Dendritic cell treated with granulocyte-macrophage colony-stimulating factor and Interleukin-4, amounts not matched to agents 40 ng/mL and 50 ng/mL, for 4 days (primary cell): ENCODE results near the gene SFPQ.

Experiments used
- H3K27ac Mint-ChIP-seq: one replicate; pipeline ENCODE4 v1.8.0; 2022; ENCODE audit warnings: mild to moderate bottlenecking, mixed read lengths
- H3K27me3 Mint-ChIP-seq: one replicate; pipeline ENCODE4 v1.8.0; 2022; ENCODE audit warnings: mild to moderate bottlenecking, mixed read lengths
- H3K36me3 Mint-ChIP-seq: one replicate; pipeline ENCODE4 v1.8.0; 2022; ENCODE audit warnings: low read depth, mixed read lengths
- H3K4me1 Mint-ChIP-seq: one replicate; pipeline ENCODE4 v1.8.0; 2022; ENCODE audit warnings: low read depth, mixed read lengths
- H3K4me3 Mint-ChIP-seq: one replicate; pipeline ENCODE4 v1.8.0; 2022; ENCODE audit warnings: mild to moderate bottlenecking, moderate library complexity, mixed read lengths
- H3K9me3 Mint-ChIP-seq: one replicate; pipeline ENCODE4 v1.8.0; 2022; ENCODE audit warnings: mixed read lengths
- intact Hi-C: fragments of 100-400 bp; cut with micrococcal nuclease; formaldehyde crosslinking; loops from one replicate; pipeline ENCODE4 v1.15.0; 2022

The SFPQ gene

GRCh38 chr1:35201631-35202030 lies 8.7 kb upstream of the SFPQ start:
- no peaks in the 10 kb centered on the region for H3K36me3 Mint-ChIP-seq
- H3K27me3 Mint-ChIP-seq, result no peaks in the 10 kb centered on the region
- no peak overlapping the region for H3K4me3 Mint-ChIP-seq
- H3K4me1 Mint-ChIP-seq, result no peaks in the 10 kb centered on the region
- H3K27ac Mint-ChIP-seq, result no peak overlapping the region
- intact Hi-C loops, result loop anchor here (1.0 to 10.0 kb wide), 2 partner anchors 97 to 573 kb away; no protein-coding TSS in a partner anchor
- H3K9me3 Mint-ChIP-seq, result no peaks in the 10 kb centered on the region

DNA sequence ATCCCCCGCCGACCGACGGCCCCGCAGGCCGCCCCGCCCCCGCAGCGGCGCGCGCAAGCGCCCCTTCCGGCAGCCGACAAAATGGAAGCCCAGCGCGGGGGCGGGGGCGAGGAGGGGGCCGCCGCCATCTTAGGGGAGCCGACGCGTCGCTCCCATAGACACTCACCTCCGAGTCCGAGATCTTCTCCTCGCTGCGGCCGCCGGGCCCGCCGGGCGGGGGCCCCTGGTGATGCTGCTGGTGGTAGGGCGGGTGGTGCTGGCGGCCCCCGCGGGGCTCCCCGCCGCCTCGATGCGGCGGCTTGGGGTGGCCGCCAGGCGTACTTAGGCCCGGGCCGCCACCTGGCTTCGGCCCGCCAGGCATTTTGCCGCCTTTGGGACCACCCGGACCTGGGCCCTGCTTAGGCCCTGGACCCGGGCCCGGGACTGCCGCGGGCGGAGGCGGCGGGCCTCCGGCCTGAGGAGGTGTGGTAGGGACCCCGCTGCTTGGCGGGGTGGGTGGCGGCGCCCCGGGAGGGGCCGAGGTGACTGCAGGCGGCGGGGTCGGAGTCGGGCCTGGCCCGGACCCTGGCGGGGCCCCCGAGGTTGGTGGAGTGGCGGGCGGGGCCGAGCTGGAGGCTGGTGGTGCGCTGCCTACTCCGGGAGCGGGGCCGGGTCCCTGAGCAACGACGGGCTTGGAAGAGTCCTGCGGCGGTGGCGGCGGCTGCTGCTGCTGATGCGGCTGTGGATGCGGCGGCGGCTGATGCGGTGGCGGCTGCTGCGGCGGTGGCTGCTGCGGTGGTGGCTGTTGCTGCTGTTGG lies 691 bp downstream of the SFPQ start:
- Mint-ChIP-seq H3K36me3 (peaks cover 58% of the 10 kb centered on the region), H3K4me1 (peaks cover 54% of the 10 kb centered on the region), H3K27me3 (no peaks in the 10 kb centered on the region), H3K9me3 (no peaks in the 10 kb centered on the region), H3K27ac (peak overlapping the region; percentile 99), H3K4me3 (peak overlapping the region; percentile 93)
- intact Hi-C loops, result loop anchor here (2.0 kb wide), 2 partner anchors 77 to 161 kb away; partner anchors contain the start of genes ZMYM4 and ZMYM6

DNA sequence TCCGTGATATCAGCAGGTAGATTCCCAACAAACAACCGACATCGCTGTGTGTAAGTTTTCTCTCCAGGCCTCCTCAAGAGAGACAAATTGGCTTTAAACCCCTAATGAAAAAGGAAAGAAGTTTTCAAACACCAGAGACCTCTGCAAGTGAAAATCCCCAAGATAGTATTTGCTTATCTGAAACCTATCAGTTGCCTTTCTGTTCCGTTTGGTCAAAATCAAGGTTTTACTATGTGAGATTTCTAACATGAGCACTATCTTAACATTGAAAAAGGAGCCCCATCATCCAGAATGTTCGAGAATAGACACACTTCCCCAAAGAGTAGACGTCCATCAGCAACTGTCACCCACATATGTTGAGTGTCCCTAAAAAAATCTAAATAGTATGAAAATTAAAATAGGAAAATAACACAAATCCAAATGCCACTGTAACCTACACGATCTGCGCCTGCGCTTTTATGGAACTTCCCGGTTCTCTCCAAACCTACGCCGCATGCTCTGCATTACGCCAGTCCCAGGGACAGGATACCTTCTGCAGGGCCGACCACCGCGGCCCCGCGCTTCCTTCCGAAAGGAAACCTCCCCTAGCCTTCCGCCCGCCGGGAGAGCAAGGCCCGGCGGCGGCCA lies 1.4 kb downstream of the SFPQ start:
- Mint-ChIP-seq H3K36me3 (peaks cover 65% of the 10 kb centered on the region), H3K27me3 (no peaks in the 10 kb centered on the region), H3K9me3 (no peaks in the 10 kb centered on the region), H3K27ac (peak overlapping the region; percentile 99), H3K4me3 (peak overlapping the region; percentile 93), H3K4me1 (peaks cover 60% of the 10 kb centered on the region)
- intact Hi-C loops, result loop anchor here (2.0 kb wide), 2 partner anchors 77 to 161 kb away; partner anchors contain the start of genes ZMYM4 and ZMYM6

DNA sequence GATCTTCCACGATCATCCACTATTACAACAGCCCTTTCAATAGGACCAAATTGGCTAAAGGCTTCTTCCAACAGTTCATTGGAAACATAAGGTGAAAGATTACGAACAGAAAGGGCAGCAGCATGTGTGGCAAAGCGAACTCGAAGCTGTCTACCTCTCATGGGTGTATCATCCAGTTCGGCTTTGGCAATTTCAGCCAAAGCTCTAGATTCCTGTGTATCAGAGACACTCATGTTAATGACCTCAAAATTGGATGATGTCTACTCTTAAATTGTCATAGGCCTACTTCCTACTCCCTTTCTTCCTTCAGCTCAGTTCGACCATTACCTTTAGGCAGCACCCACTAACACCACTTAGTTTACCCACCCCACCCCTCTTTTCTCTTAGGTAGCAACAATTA lies 2.2 kb downstream of the SFPQ start:
- Mint-ChIP-seq H3K27me3 (no peaks in the 10 kb centered on the region), H3K27ac (peak overlapping the region; percentile 99), H3K4me3 (peak overlapping the region; percentile 93), H3K4me1 (peaks cover 68% of the 10 kb centered on the region), H3K9me3 (no peaks in the 10 kb centered on the region), H3K36me3 (peaks cover 73% of the 10 kb centered on the region)
- intact Hi-C loops, result no loop called here

DNA sequence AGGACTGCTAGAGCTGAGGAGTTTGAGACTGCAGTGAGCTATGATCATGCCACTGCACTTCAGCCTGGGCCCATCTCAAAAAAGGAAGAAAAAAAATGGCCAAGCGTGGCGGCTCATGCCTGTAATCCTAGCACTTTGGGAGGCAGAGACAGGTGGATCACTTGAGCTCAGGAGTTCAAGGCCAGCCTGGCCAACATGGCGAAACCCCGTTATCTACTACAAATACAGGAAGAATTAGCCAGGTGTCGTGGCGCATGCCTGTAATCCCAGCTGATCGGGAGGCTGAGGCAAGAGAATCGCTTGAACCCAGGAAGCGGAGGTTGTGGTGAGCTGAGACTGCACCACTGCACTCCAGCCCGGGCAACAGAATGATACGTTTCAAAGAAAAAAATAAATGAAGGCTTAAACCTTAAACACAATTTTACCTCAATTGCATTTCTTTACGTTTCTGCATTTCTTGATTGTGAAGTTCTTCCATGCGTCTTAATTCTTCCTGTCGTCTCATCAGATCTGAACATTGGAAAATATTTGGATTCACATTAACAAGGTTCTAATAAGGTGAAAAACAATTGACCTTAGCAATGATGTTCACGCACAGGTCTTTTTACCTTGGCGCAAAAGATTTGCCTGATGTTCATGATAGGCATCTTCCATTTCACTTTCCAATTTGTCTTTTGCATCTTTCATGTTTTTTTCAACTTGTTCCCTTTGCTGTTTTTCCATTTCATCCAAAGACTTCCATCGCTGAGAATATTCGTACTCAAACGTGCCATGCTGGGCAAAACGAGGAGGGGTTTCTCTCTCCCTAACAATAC lies 4.2 kb downstream of the SFPQ start:
- H3K36me3 Mint-ChIP-seq, result peaks cover 93% of the 10 kb centered on the region
- intact Hi-C loops, result no loop called here
- H3K9me3 Mint-ChIP-seq, result no peaks in the 10 kb centered on the region
- H3K27me3 Mint-ChIP-seq, result no peaks in the 10 kb centered on the region
- H3K4me3 Mint-ChIP-seq, result no peak overlapping the region
- H3K27ac Mint-ChIP-seq, result no peak overlapping the region
- peaks cover 71% of the 10 kb centered on the region for H3K4me1 Mint-ChIP-seq

DNA sequence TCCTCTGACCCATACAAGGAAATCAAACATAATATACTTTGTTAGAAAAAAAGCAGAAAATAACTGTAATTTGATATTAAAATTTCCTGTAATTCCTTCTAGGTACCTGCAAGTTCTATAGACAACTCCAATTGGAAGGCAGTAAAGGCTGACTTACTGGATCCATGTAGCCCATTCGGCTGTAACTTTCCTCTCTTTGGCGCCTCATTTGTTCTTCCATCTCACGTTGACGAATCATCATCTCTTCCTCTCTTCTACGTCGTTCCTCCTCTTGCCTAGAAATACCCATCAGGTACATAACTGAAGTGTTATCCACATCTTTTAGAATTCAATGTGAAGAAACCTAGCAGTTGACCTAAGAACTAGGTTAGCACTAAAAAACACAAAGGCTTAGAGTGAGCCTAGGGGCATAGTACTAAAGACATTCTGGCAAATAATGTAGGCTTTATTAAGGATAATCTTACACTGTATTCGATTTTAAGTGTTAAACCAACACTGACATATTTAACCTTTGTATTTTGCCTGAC lies 5.1 kb downstream of the SFPQ start:
- no peak overlapping the region for H3K27ac Mint-ChIP-seq

DNA sequence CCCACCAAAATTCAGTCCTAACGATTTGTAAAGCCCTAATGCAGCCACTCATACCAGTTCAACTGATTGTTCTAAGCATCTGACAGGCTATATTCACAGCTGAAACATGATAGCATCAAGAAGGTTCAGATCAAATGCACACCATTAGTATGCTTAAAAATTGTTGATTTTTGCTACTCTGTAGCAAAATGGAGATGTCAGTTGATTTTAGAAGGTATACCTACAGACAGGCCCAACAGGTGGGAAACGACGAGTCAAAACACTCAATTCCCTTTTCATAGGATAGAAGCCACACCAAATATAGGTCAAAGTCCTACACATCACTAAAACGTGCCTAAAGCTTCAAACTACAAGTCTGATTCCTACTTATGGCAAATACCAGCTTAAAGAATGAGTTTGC lies 6.7 kb downstream of the SFPQ start:
- Mint-ChIP-seq H3K27ac (no peak overlapping the region), H3K27me3 (no peaks in the 10 kb centered on the region), H3K4me3 (no peak overlapping the region), H3K4me1 (peaks cover 77% of the 10 kb centered on the region), H3K36me3 (peaks cover 100% of the 10 kb centered on the region), H3K9me3 (no peaks in the 10 kb centered on the region)
- intact Hi-C loops, result no loop called here

More for the DNA sequence above, 5.1 kb downstream of the SFPQ start:
- Mint-ChIP-seq H3K27me3 (no peaks in the 10 kb centered on the region), H3K9me3 (no peaks in the 10 kb centered on the region), H3K4me3 (no peak overlapping the region), H3K36me3 (peaks cover 100% of the 10 kb centered on the region), H3K4me1 (peaks cover 72% of the 10 kb centered on the region)
- intact Hi-C loops, result no loop called here

DNA sequence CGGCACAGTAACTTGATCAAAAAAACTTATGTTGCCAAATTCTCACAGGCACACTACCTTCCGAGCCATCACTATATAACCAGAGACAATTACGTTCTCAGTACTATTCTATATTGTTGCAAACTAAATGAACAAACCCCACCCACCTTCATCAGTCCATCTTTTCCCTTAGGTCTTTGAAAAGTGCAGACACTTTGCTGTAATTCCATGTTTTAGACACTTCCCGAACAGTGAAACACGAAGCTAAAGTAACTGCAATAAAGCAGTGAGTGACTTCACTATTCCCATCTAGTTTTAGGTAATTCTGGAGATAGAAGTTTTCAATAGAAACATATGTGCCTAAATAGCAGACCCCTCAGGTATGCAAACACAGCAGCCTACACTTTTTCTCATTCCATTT lies 7.7 kb downstream of the SFPQ start:
- Mint-ChIP-seq H3K9me3 (no peaks in the 10 kb centered on the region), H3K27ac (no peak overlapping the region), H3K36me3 (peaks cover 100% of the 10 kb centered on the region), H3K27me3 (no peaks in the 10 kb centered on the region), H3K4me1 (peaks cover 68% of the 10 kb centered on the region), H3K4me3 (no peak overlapping the region)
- intact Hi-C loops, result no loop called here

DNA sequence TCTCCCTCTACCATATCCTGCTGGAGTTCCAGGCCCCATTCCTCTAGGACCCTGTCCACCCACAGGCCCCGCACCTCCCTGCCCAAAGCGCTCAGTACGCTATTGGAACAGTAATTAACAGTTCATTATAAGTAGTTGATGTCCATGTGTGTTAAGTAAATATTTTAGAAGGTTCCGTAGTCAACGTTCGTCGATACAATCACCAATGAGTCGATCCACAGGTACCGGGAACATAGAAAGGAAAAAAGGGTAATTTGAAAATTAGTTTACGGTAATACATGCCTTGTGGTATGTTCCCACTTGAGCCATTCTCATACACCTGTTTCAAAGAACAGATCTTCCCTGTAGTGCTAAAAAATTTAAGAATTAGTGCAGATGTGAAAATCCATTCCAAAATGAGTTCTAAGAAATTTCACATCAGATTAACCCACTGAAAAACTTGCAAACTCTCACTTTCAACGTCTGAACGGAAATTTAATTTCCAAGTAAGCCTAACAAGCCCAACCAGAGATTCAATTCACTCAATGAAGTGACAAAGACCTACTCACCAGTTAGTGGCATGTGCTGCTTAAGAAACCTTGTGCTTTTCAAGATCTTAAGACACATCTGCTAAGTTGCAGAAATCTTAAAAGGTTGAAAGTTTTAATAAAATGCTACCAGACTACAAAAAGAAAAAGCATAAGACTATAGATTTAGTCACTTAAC lies 8.3 kb downstream of the SFPQ start:
- Mint-ChIP-seq H3K9me3 (no peaks in the 10 kb centered on the region), H3K4me1 (peaks cover 64% of the 10 kb centered on the region), H3K36me3 (peaks cover 100% of the 10 kb centered on the region), H3K4me3 (no peak overlapping the region), H3K27ac (no peak overlapping the region), H3K27me3 (no peaks in the 10 kb centered on the region)
- intact Hi-C loops, result no loop called here

DNA sequence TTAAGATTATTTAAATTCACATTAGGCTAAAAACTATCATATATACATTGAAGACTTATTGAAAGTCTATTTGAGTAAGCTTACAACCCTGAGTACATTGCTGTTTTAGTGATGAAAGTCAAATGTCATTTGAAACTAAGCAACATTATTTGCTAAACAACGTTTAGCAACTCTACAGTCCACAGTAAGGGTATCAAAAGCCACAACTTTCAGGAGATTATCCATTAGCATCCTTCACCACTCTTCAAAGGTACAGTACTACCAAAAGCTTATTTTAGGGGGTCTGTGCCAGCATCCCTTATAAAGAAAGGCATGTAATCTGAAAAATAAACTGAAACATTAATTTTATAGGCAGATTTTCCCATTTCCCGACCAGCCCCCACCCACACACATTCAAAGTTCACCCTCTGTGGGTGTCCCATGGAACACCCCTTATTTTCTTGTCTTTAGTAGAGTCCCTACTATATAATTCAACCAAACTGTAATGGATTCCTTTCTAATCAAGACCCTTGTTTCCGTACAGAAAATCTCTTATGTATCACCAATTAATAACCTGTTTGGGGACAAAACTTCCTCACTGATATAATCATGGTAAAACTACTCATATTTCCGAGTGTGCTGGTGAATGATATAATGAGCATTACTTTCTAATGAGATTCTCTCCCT lies 11.0 kb downstream of the SFPQ start:
- intact Hi-C loops, result no loop called here
- Mint-ChIP-seq H3K27me3 (no peaks in the 10 kb centered on the region), H3K36me3 (peaks cover 100% of the 10 kb centered on the region), H3K27ac (no peak overlapping the region), H3K9me3 (no peaks in the 10 kb centered on the region), H3K4me1 (peaks cover 36% of the 10 kb centered on the region), H3K4me3 (no peak overlapping the region)

DNA sequence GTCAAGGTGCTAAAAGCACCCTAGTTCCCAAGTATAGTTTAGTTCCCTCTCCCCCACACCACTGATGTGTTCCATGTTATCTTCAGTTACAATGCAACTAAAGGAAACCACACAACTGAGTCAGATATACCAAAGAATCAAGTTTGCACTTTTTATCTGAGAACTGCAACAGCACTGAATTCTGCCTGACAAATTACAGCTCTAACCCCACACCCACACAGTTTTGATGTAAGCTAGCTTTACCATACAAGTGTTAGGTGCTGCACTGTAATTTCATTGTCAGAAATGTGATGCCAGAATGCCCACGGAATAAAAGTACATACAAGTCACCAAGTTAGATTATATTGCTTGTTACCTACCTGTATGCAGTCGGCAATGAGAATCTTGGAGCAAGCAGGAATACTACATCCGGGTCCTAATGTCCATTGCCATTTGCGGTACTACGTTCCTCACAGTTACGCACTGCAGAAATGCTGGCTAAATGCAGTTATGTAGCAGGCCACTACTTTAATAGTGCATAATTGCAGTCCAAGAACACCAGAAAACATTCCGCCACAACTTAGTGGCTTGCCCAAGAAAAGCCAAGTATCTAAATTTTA lies 12.1 kb downstream of the SFPQ start:
- H3K4me1 Mint-ChIP-seq, result peaks cover 27% of the 10 kb centered on the region
- H3K36me3 Mint-ChIP-seq, result peaks cover 100% of the 10 kb centered on the region
- no peaks in the 10 kb centered on the region for H3K27me3 Mint-ChIP-seq
- H3K4me3 Mint-ChIP-seq, result no peak overlapping the region
- H3K27ac Mint-ChIP-seq, result no peak overlapping the region
- no peaks in the 10 kb centered on the region for H3K9me3 Mint-ChIP-seq
- intact Hi-C loops, result no loop called here

DNA sequence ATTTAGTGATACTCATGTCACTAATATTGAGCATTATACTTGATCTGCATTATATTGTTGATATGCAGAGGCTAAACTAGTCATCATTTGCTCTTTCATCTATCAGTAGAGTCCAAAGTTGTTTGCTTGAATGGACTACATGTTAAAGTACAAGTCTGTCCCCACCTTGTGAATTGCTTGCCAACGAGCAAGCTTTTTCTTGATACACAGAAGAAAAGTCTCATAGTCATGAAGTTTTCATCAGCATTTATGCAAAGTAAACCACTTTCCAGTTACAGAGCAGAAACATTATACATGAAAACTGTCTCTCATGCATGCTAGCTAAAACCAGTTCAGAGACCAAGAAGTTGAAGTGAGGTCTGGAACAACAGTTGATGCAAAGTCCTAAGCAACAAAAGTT lies 13.0 kb downstream of the SFPQ start:
- H3K27me3 Mint-ChIP-seq, result no peaks in the 10 kb centered on the region
- no peak overlapping the region for H3K27ac Mint-ChIP-seq
- peaks cover 100% of the 10 kb centered on the region for H3K36me3 Mint-ChIP-seq
- peaks cover 21% of the 10 kb centered on the region for H3K4me1 Mint-ChIP-seq
- H3K4me3 Mint-ChIP-seq, result no peak overlapping the region
- intact Hi-C loops, result loop anchor here (10.0 kb wide), 1 partner anchor 165 kb away; no protein-coding TSS in a partner anchor
- H3K9me3 Mint-ChIP-seq, result no peaks in the 10 kb centered on the region
